Loucy (cell line): ENCODE measurements around the gene PER2.

ENCODE experiments used
- H2AFZ ChIP-seq: fragments of 200-600 bp; sonication (generic); 2 replicates; pipeline ENCODE4 v1.6.0; 2016; ENCODE audit warnings: antibody characterized with exemption, mild to moderate bottlenecking, low read length, moderate library complexity
- H3F3A ChIP-seq: fragments of 200-600 bp; 2 replicates; pipeline ENCODE4 v1.6.0; 2016; ENCODE audit warnings: antibody characterized with exemption, low read depth, mild to moderate bottlenecking
- H3K27me3 ChIP-seq: fragments of 200-600 bp; sonication (generic); 2 replicates; pipeline ENCODE4 v1.6.1; 2014; ENCODE audit warnings: low read length, mild to moderate bottlenecking; ENCODE audit not compliant: insufficient read depth, poor library complexity, severe bottlenecking
- H3K36me3 ChIP-seq: fragments of 200-600 bp; sonication (generic); 2 replicates; pipeline ENCODE4 v1.6.1; 2016; ENCODE audit warnings: low read length; ENCODE audit not compliant: insufficient read depth
- H3K4me1 ChIP-seq: fragments of 200-600 bp; sonication (generic); 2 replicates; pipeline ENCODE4 v1.5.1; 2014; ENCODE audit warnings: low read length, mild to moderate bottlenecking; ENCODE audit not compliant: insufficient read depth, poor library complexity, severe bottlenecking
- H3K4me2 ChIP-seq: fragments of 200-600 bp; sonication (generic); 2 replicates; pipeline ENCODE4 v1.6.0; 2014; ENCODE audit warnings: antibody characterized with exemption, low read length, low read depth, mild to moderate bottlenecking; ENCODE audit not compliant: poor library complexity, severe bottlenecking
- H3K4me3 ChIP-seq: fragments of 200-600 bp; sonication (generic); 2 replicates; pipeline ENCODE4 v1.5.1; 2014; ENCODE audit warnings: low read length, mild to moderate bottlenecking, mixed read lengths; ENCODE audit not compliant: poor library complexity, severe bottlenecking
- H3K79me2 ChIP-seq: fragments of 200-600 bp; sonication (generic); 2 replicates; pipeline ENCODE4 v1.6.1; 2014; ENCODE audit warnings: low read length; ENCODE audit not compliant: insufficient read depth
- H3K9ac ChIP-seq: fragments of 200-600 bp; sonication (generic); 2 replicates; pipeline ENCODE4 v1.6.0; 2014; ENCODE audit warnings: mild to moderate bottlenecking, low read depth, low read length, moderate library complexity; ENCODE audit not compliant: poor library complexity, severe bottlenecking
- H3K9me2 ChIP-seq: fragments of 200-600 bp; sonication (generic); replicated peaks from 2 replicates; pipeline ENCODE4 v1.6.1; 2016; ENCODE audit warnings: low read depth, low read length, mixed read lengths
- H3K9me3 ChIP-seq: fragments of 200-600 bp; sonication (generic); 2 replicates; pipeline ENCODE4 v1.6.1; 2014; ENCODE audit warnings: mild to moderate bottlenecking, antibody characterized with exemption, low read length, low read depth; ENCODE audit not compliant: insufficient read depth
- H4K20me1 ChIP-seq: fragments of 200-600 bp; sonication (generic); 2 replicates; pipeline ENCODE4 v1.6.0; 2014; ENCODE audit warnings: antibody characterized with exemption, low read length, mild to moderate bottlenecking; ENCODE audit not compliant: insufficient read depth, poor library complexity, severe bottlenecking
- EZH2phosphoT487 ChIP-seq: fragments of 200-600 bp; IDR thresholded peaks from 2 replicates; pipeline ENCODE4 v1.6.1; 2018; ENCODE audit warnings: antibody characterized with exemption, mild to moderate bottlenecking, moderate library complexity, borderline replicate concordance
- TF ChIP-seq, protein P1 (sequence below): fragments of 200-600 bp; sonication (generic); conservative IDR thresholded peaks from 2 replicates; pipeline ENCODE4 v1.5.1; 2014; ENCODE audit warnings: mild to moderate bottlenecking, antibody characterized with exemption, low read length

PER2 gene

DNA sequence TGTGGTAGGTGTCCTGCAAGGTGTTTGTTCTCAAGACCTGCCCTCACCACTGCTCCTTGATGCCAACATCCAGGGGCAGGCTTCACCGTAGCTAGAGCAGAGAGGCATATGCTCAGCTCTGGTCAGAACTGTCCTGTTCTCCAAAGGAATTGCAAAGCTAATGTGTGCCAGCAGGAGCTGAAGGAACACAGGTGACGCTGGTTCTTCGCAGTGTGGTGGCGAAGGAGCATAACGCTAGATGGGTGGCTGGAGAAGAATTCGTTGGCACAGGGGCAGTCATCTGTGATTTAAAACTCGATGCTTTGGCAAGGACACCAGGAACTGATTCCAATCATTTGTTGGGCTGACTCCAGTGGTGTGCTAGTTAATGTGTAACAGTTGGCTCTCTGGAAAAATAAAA lies 11.4 kb upstream of the PER2 start:
- H3K4me3 ChIP-seq, result no peak overlapping the region
- H3K4me2 ChIP-seq, result no peak overlapping the region
- H3K27me3 ChIP-seq, result no peaks in the 10 kb centered on the region
- no peaks in the 10 kb centered on the region for H3F3A ChIP-seq
- no peaks in the 10 kb centered on the region for H3K9me2 ChIP-seq
- no peaks in the 10 kb centered on the region for H3K79me2 ChIP-seq
- no peaks in the 10 kb centered on the region for H3K9me3 ChIP-seq
- no peak for TF ChIP-seq EZH2phosphoT487
- TF ChIP-seq, protein P1, sequence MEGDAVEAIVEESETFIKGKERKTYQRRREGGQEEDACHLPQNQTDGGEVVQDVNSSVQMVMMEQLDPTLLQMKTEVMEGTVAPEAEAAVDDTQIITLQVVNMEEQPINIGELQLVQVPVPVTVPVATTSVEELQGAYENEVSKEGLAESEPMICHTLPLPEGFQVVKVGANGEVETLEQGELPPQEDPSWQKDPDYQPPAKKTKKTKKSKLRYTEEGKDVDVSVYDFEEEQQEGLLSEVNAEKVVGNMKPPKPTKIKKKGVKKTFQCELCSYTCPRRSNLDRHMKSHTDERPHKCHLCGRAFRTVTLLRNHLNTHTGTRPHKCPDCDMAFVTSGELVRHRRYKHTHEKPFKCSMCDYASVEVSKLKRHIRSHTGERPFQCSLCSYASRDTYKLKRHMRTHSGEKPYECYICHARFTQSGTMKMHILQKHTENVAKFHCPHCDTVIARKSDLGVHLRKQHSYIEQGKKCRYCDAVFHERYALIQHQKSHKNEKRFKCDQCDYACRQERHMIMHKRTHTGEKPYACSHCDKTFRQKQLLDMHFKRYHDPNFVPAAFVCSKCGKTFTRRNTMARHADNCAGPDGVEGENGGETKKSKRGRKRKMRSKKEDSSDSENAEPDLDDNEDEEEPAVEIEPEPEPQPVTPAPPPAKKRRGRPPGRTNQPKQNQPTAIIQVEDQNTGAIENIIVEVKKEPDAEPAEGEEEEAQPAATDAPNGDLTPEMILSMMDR, result no peak
- H3K4me1 ChIP-seq, result no peaks in the 10 kb centered on the region
- no peak overlapping the region for H3K9ac ChIP-seq
- H2AFZ ChIP-seq, result no peak overlapping the region
- no peaks in the 10 kb centered on the region for H4K20me1 ChIP-seq
- H3K36me3 ChIP-seq, result no peaks in the 10 kb centered on the region

GRCh38 chr2:238296638-238297457 lies 8.4 kb upstream of the PER2 start:
- no peaks in the 10 kb centered on the region for H3K9me3 ChIP-seq
- H3K36me3 ChIP-seq, result no peaks in the 10 kb centered on the region
- no peaks in the 10 kb centered on the region for H3K4me1 ChIP-seq
- H3K79me2 ChIP-seq, result no peaks in the 10 kb centered on the region
- H3K4me2 ChIP-seq, result no peak overlapping the region
- no peak overlapping the region for H2AFZ ChIP-seq
- no peak overlapping the region for H3K4me3 ChIP-seq
- no peaks in the 10 kb centered on the region for H3K27me3 ChIP-seq
- no peaks in the 10 kb centered on the region for H3K9me2 ChIP-seq
- H4K20me1 ChIP-seq, result no peaks in the 10 kb centered on the region
- TF ChIP-seq, protein P1, result no peak
- no peak for TF ChIP-seq EZH2phosphoT487
- no peak overlapping the region for H3K9ac ChIP-seq
- no peaks in the 10 kb centered on the region for H3F3A ChIP-seq

DNA sequence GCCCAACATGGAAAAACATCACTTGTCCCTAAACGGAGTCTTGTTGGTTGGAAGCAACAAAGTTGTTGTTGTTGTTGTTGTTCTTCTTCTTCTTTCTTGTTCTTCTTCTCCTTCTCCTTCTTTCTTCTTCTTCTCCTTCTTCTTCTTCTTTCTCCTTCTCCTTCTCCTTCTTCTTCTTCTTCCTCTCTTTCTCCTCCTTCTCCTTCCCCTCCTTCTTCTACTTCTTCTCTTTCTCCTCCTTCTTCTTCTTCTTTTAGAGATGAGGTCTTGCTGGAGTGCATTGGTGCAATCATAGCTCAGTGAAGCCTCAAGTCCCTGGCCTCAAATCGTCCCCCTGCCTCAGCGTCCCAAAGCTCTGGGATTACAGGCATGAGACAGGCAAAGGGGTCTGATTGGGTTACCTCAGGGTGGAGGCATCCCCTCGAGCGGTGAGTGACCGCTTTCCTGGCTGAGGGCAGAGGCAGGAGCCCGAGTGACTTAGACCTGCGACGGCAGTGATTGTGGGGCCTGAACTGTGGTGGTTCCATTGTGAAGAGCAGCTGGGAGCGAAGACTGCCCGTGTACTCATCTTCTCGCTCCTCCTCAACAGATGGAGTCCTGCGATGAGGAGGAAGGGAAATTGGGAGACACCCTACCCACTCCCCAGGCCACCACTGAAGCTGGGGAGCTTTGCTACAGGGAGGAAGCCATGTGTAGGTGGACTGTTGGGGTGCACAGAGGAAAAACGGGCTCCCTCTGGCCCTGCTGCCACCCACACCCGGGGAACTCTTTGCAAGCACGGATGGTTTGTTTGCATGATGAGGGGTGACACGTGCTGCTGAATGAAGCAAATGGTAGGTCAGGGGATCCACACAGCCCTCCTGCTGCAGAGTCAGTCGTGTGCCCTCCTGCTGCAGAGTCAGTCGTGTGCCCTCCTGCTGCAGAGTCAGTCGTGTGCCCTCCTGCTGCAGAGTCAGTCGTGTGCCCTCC lies 7.0 kb upstream of the PER2 start:
- Histone ChIP-seq H3K36me3 (no peaks in the 10 kb centered on the region), H2AFZ (no peak overlapping the region), H3K4me2 (no peak overlapping the region), H3K9me3 (no peaks in the 10 kb centered on the region), H3K9me2 (no peaks in the 10 kb centered on the region), H3K9ac (no peak overlapping the region), H3K4me3 (no peak overlapping the region), H3F3A (no peaks in the 10 kb centered on the region), H3K4me1 (no peaks in the 10 kb centered on the region), H3K79me2 (no peaks in the 10 kb centered on the region), H3K27me3 (no peaks in the 10 kb centered on the region), H4K20me1 (no peaks in the 10 kb centered on the region)
- TF ChIP-seq EZH2phosphoT487, result no peak
- TF ChIP-seq, protein P1, result no peak
